ENCODE results near the gene TRAPPC3.

Gene TRAPPC3

DNA sequence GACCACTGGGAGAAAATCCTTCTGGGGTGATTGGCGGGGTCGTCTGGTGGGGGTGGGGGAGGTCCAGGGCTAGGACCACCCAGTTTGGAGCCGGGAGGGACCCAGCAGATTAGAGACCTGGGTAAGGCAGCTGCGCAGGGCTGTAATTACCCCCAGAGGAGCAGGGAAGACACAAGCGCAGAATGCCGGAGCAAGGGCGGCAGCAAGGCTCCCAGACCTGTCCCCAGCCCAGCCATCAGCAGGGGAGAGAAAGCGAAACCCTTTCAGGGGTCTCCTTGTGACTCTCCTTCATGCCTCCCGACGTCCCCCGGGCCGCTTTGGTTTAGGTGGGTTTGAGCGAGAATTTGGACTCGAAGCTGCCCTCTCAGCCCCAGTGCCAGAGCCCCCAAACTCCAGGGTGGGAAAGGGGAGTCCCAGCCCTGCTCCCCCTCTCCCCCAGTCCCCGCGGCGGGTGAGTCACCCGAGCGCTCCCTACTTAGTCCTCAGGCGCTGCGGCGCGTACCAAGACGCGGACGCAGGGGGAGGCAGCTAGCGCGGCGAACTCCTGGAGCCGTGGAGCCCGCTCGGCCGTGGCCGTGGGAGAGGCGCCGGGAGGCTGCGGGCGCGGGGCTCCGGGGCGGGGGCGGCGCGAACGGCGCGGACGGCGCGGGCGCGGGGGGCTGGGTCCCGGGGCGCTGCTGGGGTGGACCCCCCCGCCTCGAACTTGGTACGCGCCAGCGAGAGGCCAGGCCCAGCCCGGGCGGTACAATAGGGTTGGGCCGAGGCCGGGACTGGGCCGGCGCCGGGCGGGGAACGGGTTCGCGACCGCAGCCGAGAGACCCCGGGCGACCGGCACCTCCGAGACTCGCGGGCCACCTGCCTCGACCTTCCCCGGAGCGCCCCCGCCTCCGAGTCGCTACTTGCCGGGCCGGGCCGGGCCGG, 6.4 kb upstream of the TRAPPC3 start, which contains the start of gene MAP7D1:
TSS of gene MAP7D1 (plus strand) at position 753 of the 921 bp plus-strand sequence. CDS start 258 bp downstream, outside the sequence.
- TF ChIP-seq, protein P1, sequence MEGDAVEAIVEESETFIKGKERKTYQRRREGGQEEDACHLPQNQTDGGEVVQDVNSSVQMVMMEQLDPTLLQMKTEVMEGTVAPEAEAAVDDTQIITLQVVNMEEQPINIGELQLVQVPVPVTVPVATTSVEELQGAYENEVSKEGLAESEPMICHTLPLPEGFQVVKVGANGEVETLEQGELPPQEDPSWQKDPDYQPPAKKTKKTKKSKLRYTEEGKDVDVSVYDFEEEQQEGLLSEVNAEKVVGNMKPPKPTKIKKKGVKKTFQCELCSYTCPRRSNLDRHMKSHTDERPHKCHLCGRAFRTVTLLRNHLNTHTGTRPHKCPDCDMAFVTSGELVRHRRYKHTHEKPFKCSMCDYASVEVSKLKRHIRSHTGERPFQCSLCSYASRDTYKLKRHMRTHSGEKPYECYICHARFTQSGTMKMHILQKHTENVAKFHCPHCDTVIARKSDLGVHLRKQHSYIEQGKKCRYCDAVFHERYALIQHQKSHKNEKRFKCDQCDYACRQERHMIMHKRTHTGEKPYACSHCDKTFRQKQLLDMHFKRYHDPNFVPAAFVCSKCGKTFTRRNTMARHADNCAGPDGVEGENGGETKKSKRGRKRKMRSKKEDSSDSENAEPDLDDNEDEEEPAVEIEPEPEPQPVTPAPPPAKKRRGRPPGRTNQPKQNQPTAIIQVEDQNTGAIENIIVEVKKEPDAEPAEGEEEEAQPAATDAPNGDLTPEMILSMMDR (conservative IDR thresholded peaks at IDR 0.05; ENCODE audit: control insufficient read depth, insufficient read depth, low read depth, low read length) = no peak
- peak; percentile 80 for DNase-seq (ENCODE audit: low read depth)
- H3K4me3 ChIP-seq (ENCODE audit: control insufficient read depth, low read depth, low read length) = peak within 1 kb of the TSS; percentile 92

DNA sequence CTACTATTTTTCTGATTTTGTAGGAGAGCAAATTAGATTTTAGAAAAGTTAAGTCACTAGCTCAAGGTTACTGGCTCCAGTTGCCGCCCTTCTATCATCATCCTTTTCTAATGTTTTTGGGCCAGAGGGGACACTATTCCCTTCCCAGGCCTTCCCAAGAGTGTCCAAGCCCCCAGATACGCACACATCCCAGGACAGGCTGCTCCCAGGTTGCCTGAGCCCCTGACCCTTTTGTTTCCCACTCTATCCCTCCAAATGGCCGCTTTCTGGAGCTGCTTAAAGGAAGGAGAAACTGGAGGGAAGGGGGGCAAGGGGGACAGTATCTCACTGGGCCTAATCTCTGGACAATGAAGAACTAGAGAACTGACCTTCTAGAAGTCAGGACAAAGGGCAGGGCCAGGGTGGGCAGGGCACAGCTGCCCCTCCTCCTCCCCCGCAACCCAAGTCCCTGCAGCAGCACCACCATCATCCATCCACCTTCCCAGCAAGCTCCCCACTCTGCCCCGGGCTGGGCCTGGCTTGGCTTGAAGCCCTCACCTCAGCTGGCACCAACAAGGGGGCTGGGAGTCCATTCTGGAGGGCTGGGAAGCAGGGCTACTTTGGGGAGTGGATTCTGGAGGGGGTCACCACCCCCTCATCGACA, 5.6 kb upstream of the TRAPPC3 start:
- H3K4me3 ChIP-seq (ENCODE audit: control insufficient read depth, low read depth, low read length) = peak overlapping the region; percentile 75
- TF ChIP-seq, protein P1 (conservative IDR thresholded peaks at IDR 0.05; ENCODE audit: control insufficient read depth, insufficient read depth, low read depth, low read length) = no peak
- no peak for DNase-seq (ENCODE audit: low read depth)

GRCh38 chr1:36154335-36154734, 5.0 kb upstream of the TRAPPC3 start:
- DNase-seq (ENCODE audit: low read depth) = no peak

GRCh38 chr1:36153476-36153875, 4.2 kb upstream of the TRAPPC3 start:
- no peak for DNase-seq (ENCODE audit: low read depth)
- H3K4me3 ChIP-seq (ENCODE audit: control insufficient read depth, low read depth, low read length) = no peak overlapping the region
- TF ChIP-seq, protein P1 (conservative IDR thresholded peaks at IDR 0.05; ENCODE audit: control insufficient read depth, insufficient read depth, low read depth, low read length) = no peak

More at GRCh38 chr1:36154335-36154734, 5.0 kb upstream of the TRAPPC3 start:
- TF ChIP-seq, protein P1 (conservative IDR thresholded peaks at IDR 0.05; ENCODE audit: control insufficient read depth, insufficient read depth, low read depth, low read length) = no peak
- no peak overlapping the region for H3K4me3 ChIP-seq (ENCODE audit: control insufficient read depth, low read depth, low read length)

GRCh38 chr1:36151845-36152203, 2.5 kb upstream of the TRAPPC3 start:
- no peak for DNase-seq (ENCODE audit: low read depth)
- H3K4me3 ChIP-seq (ENCODE audit: control insufficient read depth, low read depth, low read length) = no peak overlapping the region
- TF ChIP-seq, protein P1 (conservative IDR thresholded peaks at IDR 0.05; ENCODE audit: control insufficient read depth, insufficient read depth, low read depth, low read length) = no peak

GRCh38 chr1:36151134-36151844, 2.0 kb upstream of the TRAPPC3 start:
- H3K4me3 ChIP-seq (ENCODE audit: control insufficient read depth, low read depth, low read length) = peak overlapping the region; percentile 15
- TF ChIP-seq, protein P1 (conservative IDR thresholded peaks at IDR 0.05; ENCODE audit: control insufficient read depth, insufficient read depth, low read depth, low read length) = no peak
- DNase-seq (ENCODE audit: low read depth) = no peak
